Hepatocyte (in vitro differentiated cells): ENCODE measurements around the gene ZNF438.

ENCODE experiments used
- EZH2 ChIP-seq: fragments of 200-600 bp; sonication (generic); IDR thresholded peaks from 2 replicates; pipeline ENCODE4 v1.6.1; 2016; ENCODE audit warnings: antibody characterized with exemption, mild to moderate bottlenecking, borderline replicate concordance
- EZH2phosphoT487 ChIP-seq: fragments of 200-600 bp; sonication (generic); IDR thresholded peaks from one replicate; pipeline ENCODE4 v1.6.1; 2018; ENCODE audit warnings: antibody characterized with exemption, mild to moderate bottlenecking, low read depth, moderate library complexity; ENCODE audit not compliant: unreplicated experiment, severe bottlenecking
- TF ChIP-seq, protein P1 (sequence below): fragments of 200-600 bp; sonication (generic); IDR thresholded peaks from 2 replicates; pipeline ENCODE4 v1.5.1; 2016; ENCODE audit warnings: antibody characterized with exemption, mild to moderate bottlenecking; ENCODE audit not compliant: poor library complexity

DNA sequence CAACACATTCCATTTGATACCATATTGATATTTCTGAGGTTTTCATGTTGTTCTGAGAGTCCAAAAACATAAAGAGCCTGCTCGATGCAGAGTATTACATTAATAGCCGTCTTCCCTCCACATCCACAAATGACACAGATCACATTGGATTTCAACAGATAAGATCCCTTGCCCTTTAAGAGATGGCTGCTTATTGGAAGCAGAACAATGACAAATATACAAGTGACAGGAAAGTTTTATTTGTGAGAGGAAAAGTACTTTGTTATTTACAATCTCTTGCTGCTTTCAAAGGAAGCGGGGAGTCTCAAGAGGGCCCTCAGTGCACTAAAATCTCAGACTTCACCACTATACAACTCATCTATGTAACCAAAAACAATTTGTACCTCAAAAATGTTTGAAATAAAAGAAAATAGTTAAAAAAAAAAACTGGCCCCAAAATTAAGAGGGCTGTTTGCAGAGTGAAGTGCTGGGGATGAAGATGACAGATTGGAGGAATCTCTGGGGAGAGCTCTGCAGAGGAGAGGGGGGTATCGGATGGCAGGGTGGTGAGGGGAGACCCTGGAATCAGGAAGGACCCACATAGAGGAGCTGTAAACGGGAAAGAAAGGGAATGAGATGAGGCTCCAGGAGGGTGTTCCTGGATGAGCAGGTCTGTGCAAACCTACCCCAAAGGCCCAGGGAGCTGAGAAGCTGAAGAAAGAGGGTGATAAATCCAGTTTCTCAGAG, 42.5 kb upstream of the ZNF438 start:
- TF ChIP-seq, protein P1, sequence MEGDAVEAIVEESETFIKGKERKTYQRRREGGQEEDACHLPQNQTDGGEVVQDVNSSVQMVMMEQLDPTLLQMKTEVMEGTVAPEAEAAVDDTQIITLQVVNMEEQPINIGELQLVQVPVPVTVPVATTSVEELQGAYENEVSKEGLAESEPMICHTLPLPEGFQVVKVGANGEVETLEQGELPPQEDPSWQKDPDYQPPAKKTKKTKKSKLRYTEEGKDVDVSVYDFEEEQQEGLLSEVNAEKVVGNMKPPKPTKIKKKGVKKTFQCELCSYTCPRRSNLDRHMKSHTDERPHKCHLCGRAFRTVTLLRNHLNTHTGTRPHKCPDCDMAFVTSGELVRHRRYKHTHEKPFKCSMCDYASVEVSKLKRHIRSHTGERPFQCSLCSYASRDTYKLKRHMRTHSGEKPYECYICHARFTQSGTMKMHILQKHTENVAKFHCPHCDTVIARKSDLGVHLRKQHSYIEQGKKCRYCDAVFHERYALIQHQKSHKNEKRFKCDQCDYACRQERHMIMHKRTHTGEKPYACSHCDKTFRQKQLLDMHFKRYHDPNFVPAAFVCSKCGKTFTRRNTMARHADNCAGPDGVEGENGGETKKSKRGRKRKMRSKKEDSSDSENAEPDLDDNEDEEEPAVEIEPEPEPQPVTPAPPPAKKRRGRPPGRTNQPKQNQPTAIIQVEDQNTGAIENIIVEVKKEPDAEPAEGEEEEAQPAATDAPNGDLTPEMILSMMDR = no peak
- TF ChIP-seq EZH2phosphoT487 (no peak), EZH2 (no peak)
